NOMO-1 (cell line): ENCODE measurements around the gene PRKCA.
"Not testable (repeated sequence)": the region's sequence is repeated elsewhere in the genome, so short reads cannot be mapped to it uniquely, and the experiment has no call there.

ENCODE experiments used
- DNase-seq, 2 experiments: peaks; one replicate each; lab custom pipeline; 2025; ENCODE audit not compliant: unreplicated experiment in 2 of 2; lab: John Stamatoyannopoulos, UW

The PRKCA gene

DNA sequence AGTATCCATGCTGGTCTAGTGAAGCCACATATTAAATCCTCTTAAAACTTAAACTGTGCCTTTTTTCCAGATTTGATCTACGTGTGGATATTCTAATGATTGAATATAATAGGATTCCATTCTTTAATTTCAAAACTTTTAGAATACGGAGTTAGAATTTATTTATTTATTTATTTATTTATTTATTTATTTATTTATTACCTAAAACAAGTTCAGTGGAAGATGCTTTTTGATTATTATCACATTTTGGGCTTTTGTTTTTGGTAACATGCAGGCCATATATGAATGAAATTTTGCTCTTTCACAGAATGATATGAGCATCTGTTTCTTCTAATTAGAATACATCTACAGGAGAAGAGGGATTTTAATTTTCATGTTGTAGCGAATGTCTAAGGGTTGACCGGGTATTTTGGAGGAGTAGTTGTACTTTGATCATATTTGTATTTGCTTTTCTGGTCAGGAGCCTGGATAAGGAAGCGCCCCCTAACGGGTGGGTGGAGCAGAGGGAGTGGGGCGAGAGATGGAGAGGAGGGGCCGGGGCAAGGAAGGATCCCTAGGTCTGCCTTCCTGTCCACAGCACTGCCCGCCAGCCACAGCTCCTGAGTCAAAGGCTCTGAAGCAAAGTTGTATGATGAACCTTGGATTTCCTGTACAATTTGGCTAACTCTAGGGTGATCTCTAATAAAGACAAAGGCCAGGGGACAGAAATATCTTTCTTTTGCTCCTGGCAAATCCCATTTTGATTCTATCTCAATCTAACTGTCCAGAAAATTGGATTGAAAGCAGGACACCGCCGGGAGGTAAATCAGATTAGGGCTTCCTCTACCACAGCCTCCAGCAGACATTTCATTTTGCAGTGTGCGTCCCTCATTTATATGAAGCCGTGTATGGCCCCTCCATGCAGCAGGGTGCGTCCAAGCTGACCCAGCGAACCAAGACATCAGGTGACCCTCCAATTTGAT is 149.1 kb downstream of the PRKCA start:
- no peak for DNase-seq

DNA sequence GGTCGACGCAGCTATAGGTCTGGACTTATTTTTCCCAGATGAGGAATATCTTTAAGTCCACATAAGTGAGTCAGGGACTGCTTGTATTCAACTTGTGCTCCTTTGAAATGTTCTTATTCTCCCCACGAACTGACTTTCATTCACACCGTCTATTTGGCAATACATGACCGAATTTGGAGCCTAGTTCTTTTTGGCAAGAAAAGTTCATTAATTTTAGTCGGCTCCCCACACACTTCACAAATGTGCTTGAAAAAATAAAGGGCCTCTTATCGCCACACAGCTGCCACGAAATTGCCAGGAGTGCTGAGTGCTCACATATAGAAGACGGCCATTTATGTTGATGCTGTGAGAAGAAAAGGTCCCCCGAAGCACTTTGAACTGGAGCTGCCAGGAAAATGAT is 152.6 kb downstream of the PRKCA start:
- DNase-seq = no peak

DNA sequence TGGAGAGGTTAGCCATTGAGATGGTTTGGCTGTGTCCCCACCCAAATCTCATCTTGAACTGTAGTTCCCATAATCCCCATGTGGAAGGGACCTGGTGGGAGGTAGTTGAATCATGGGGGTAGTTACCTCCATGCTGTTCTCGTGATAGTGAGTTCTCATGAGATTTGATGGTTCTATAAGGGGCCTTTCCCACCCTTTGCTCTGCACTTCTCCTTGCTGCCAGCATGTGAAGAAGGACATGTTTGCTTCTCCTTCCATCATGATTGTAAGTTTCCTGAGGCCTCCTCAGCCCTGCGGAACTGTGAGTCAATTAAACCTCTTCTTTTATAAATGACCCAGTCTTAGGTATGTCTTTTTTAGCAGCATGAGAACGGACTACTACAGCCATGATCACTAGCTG is 155.1 kb downstream of the PRKCA start:
- DNase-seq = not testable (repeated sequence)

DNA sequence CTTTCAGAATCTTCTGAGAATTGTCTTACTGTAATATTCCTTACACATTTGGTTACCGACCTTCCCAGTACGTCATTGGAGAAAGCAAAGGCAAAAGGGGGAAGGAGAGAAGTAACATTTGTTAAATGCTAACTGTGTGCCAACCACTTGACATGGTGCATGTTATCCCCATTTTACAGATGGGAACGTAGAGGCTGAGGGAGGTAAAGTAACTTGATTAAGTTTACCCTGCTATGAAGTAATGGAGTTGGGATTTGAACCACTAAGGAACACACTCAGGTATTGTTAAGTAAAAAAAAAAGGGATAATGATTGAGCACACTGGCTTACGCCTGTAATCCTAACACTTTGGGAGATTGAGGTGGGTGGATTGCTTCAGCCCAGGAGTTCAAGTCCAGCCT is 156.4 kb downstream of the PRKCA start:
- no peak for DNase-seq

DNA sequence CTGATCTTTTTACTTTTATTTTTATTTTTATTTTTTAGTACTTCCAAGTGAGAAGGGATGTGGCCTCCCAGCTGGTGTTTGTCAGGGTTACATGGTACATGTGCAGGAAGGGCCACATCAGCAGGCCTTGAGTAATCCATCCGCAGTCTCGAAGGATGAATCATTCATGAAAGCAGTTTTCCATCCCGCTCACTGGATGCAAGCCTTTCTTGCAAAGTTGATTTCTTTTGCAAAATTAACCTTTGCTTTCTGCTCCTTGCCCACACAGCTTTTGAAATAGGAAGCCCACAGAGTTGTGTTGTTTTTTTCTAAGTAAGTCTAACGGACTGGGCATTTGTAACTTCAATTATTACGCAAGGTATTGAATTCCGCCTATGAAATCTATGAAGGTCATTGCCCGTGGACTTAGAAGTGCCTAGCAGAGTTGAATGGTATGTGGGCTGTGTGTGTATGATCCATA is 157.4 kb downstream of the PRKCA start:
- peak; percentile 93 to 98 for DNase-seq

DNA sequence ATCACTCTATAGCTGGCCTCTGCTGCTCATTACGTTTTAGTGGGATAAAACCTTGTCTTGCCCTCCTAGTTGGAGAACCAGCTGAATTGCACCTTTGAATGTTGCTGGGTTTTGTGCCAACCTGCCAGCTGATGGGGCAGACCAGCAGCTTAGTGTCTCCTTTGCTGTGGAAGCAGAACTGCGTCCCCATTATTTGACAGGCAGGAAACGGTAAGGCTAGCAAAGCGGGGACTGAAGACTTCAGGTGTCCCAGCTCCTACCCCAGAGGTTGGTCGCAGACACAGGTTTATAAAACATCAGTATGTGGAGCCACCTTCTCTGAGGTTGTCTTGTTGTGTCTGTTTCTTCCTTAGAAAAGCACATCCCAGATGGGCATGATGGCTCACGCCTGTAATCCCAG is 158.1 kb downstream of the PRKCA start:
- DNase-seq = no peak

DNA sequence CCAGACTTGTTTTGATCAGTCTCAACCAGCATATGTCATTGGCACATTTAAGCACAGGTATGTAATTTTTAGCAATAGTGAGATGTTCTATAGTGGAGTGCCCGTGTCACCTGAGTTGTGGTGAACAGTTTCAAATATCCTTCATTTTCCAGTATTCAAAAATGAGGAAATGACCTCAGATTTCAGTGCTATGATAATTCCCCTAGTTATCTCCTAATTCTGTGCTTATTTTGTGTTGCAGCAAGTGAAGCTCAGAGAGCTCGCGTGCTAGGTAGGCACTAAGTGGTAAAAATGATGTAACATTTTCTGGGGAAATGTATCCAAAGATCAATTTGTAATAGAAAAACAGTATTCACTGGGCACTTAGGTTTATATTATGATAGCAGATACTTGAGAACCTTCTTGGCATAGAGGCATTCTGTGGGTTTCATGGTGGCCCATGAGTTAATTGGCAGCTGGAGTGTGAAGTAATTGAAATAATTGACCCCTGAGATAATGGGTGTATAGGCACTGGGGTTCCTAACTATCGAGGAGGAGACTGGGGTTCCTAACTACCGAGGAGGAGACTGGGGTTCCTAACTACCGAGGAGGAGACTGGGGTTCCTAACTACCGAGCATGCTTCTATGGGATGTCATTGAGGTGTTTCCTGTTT is 159.1 kb downstream of the PRKCA start:
- DNase-seq = no peak

DNA sequence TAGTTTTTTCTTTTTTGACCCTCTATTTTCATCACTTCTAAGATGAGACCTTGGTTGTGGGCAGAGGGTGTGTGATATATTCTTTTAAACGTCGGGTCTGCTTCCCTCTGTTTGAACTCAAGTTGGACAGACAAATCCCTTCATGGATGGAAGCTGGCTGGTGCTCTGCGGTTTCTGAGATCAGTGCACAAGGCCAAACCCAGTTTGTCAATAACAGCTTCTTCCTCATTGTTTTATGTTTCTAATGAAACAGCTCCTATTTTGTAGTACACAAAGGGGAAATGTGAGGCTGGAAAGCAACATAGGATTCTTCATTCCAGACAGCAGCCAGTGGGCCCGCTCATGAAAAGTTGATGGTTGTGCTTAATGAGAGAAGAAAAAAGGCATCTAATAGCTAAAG is 159.6 kb downstream of the PRKCA start:
- peak; percentile 48 to 68 for DNase-seq

DNA sequence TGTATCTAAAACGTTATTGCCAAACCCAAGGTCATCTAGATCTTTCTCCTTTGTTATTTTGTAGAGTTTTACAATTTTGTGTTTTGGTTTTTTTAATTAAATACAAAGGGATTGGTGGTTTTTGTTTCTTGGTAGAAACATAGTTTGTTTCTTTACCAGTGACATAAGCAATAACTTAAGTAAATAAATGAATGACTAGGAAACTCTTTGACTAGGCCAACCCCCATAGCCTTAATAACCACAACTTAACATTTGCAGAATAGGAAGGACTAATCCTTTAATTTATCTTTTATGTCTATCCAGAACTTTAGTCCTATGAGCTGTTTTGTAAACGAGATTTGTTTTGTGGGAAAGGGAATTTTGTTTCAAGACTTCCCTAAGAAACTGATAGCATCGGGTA is 162.5 kb downstream of the PRKCA start:
- no peak for DNase-seq

DNA sequence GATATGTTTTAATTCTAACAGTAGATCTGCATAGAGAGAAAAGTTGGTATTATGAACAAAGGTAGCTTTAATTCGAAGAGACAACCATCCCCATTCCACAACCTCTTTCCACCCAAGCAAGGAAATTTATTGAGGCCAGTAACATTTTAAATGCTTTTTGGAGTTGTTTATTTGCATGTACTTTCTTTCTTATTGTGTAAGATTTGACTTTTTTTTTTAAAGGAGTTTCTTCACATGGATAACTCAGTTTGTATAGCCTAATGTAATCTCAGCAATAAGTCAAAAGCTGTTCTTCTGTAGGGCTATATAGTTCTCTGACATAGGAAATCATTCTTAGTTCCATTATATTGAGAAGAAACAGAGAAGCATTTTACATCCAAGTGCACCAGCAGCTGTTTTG is 163.3 kb downstream of the PRKCA start:
- DNase-seq = no peak

DNA sequence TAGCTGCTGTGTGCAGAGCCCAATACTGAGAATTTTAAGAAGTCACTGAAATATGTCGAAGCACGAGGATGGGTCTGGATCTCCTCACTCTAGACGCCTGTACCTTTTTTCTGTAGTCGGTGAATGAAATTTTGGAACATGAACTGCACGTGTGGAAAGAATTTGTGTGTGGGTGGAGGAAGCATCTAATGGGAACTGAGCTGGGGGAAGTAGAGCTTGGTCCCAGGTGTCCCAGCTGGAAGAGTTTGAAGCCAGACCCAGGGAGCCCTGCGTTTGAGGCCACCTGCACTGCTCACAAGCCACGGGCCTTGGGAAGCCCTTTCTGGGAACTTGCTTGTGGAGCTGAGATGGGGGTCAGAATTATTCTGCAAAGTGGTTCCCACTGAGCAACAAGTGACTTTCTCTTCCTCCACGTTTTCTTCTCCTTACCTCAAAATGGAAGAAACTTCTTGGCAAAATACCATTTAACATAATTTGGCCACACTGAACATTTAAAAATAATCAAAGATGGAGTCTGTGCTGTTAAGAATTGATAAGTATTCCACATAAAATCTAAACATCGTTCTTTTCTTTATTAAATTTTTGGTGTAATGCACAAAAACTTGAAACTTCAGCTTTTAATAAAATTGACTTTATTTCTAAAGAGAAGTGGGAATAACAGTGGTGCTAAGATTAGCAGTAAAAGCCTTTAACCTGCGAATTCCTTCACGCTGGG is 163.8 kb downstream of the PRKCA start:
- no peak for DNase-seq

DNA sequence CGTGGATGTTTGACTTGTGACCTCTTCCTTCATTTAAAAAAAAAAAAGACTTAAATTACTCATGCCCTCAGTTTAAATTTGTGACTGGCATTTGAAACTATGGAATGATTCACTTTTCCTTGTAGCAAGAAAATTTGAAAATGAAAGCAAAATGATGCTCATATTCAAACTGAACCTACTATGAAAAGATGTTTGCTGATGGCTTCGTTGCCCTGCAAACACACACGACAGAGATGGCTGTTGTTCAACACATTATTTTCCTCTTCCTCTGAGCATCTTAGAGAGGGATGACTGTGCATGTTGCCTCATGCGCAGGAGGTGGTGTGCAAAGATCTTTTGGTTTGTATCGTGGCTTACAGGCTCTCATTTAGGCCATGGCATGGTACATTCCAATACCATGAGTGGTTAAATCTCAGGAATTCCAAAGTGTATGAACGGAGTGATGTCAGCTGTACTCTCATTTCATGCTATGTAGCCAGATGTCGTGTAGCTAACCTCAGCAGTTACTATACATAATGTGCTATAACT is 164.5 kb downstream of the PRKCA start:
- DNase-seq = peak; percentile 35 to 54

DNA sequence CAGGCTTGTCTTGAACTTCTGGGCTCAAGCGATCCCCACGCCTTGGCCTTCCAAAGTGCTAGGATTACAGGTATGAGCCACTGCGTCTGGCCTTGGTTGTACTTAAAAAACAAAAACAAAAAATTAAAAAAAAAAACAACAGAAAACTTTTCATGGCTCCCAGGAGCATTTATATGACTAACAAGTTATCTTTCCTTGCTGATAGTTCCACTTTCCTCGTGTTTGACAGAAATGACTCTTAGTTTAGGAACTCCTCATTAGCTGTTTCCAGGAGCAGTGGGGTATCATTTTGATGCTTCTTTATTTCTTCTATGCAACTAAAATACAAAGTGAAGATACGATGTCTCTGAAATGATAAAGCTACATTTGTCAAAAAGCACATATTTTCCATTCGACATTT is 165.4 kb downstream of the PRKCA start:
- DNase-seq = no peak

DNA sequence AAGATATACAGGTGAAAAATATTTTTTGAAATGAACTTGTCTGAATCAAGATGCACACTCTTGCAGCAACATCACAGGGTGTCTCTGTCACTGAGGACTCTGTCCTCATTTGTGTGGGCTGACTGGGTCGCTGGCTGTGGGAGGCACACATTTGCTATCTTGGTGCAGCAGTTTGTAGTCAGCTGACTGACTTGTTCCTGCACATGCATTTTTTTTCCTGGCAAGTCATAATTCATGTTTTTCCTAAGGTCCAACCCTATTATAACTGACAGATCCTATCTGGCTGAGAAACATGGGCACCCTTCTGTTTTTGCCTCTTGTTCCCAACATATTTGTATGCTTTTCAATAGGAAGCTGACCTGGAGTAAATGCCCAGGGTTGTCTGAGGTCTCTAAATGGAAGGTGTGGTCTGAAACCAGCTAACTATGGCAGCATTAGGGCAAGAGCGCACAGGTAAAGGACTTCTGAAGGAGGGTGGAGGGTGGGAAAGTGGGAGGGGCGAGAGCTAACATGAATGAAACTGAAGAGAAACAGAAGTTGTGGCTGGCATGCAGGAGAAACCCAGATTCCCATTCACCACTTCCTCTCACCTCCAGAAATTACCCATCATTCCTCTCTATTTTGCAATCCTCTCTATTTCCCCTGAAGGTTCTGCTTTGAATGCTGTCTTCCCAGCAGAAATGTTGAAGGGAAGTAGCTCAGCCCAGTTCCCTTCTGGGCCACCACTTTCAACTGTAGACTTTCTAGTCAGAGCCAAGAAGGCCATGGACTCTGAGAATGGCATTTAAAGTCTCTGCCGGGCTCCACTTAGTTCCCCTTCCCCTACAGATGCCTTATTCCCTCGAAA is 166.1 kb downstream of the PRKCA start:
- DNase-seq = peak; percentile 79 to 90

DNA sequence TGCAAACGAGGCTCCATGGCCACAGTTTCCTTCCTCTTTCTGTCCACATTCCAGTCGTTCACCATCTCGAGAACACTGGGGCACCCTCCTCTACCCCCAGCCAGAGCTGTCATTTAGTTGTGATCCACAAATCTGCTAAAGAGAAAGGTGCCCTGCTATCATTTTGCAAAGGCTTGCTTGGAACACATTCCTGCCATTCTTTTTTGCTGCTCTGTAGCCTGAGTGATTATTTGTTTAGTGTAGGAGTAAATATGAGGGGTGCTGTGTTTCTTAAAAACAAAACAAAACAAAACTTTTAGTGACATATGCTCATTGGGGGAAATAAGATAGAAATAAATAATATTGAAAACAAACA is 166.7 kb downstream of the PRKCA start:
- DNase-seq = no peak

DNA sequence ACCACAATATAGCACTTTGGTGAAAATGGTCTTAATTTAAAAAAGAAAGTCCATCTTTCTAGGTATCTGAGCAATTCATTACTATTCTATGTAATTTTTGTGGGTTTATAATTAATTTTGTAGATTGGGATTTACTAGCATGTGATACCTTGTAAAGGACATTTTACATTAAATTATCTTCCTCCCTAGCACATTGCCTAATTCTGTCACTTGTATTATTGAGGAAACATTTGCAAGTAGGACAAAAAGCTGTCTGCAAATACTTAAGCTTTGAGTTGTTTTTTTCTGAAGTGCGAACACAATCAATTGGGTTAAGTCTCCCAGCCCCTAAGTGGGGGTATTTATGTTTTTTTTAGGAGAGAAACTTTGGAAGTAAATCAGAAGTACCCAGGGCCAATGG is 167.0 kb downstream of the PRKCA start:
- DNase-seq = peak in 1 of 2 experiments; percentile 20

DNA sequence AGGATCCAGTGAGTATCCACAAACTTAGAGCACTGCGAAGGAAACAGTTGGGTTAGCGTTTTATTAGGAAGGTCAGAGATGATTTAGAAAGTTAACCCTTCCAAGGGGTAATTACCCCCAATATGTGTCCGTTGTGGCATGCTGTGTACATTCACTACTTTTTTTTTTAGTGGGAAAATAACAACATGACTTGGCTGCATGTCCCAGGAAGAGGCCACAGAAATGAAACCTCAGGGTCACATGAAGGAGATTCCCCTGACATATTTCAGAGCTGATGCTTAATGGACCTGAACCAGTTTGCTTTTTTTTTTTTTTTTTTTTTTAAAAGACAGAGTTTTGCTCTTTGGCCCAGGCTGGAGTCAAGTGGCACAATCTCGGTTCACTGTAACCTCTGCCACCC is 167.5 kb downstream of the PRKCA start:
- DNase-seq = no peak

DNA sequence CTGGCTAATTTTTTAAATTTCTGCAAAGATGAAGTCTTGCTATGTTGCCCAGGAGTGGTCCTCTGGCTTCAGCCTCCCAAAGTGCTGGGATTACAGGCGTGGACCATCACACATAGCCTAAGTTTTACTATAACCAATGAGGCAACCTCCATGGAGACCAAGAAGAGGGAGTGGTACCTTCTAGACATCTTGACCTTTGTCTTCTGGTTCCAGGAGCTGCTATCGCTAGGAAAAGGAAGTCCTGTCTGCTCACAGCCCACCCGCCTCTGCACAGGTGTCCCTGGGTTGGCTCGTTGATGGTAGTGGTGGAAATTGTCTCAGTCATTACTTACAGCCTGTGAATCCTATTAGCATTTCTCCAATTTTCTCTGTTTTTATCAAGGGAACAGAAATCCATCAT is 169.7 kb downstream of the PRKCA start:
- DNase-seq = no peak

DNA sequence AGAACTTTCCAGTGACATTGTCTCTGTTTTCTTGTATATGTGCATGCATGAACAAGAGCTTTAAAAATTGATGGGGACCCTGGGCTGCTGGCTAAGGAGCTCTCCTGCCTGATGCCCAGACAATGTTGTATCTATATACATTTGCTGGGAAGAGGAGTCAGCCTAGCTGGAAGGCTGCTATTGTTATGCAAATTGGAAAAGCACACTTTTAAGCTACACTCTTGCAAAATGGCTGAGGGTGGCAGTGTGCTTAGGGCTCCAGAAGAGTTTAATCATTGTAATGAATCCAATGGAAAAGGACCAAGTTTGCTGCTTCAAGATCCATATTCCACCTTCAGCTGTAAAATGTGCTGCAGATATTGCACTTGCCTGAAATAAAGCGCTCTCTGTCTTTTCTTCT is 171.8 kb downstream of the PRKCA start:
- DNase-seq = no peak

DNA sequence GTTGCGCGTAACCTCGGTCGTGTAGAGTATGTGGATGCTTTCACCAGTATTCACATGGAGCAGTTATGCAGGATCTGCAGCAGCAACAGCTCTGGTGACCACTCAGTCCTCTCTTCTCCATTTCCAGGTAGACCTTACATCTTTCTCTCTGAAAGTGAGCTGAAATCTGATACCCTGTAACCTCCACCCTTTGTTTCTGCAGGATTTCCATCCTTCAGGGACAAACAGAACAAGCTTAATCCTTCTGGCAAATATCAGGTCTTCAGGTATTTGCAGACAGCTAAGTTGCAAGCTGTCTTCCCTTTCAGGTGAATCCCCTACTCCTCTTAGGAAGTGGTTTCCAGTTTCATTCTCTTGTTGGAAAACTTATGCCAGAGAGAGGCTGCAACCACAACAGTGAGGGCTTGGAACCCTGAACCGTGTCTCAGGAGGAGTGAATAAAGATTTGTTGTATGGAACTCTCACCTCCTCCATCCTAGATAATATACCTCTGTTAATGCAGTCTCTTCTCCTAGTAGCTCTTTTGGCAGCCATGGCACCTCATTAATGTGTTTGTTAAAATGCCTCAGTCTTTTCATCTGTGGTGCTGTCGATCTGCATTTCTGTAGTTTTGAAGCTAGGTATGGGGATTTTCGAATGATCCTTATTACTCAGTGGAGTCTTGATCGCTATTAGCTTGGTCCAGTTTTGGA is 172.5 kb downstream of the PRKCA start:
- DNase-seq = no peak
